Measurements from ENCODE around the gene DFFA. TPM values are rescaled to one million over a fixed set of nuclear protein-coding genes. Genes with fewer than 3 reads are reported as not detected.

The DFFA gene
- total RNA-seq, 1 experiment from 2014 or later: 86.5 TPM

DNA sequence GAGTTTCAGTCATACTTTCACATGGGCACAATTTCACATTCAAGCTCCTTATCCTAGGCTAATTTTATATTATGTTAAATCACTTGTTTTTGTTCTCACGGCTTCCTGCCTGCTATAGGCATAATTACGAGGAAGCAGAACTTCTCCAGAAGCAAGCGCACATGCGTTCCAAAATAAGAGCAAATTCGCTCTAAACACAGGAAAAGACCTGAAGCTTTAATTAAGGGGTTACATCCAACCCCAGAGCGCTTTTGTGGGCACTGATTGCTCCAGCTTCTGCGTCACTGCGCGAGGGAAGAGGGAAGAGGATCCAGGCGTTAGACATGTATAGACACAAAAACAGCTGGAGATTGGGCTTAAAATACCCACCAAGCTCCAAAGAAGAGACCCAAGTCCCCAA is 22.6 kb downstream of the DFFA start, which contains the start of gene CORT:
TSS of gene CORT (plus strand) at position 281 of the 400 bp plus-strand sequence. CDS start 193 bp downstream, outside the sequence.
- peak within 1 kb of the TSS; percentile 22; the same call in 1 of the 2 replicates for H3K27ac Mint-ChIP-seq
- 0 out of 2 replicates have a peak, but pooled peaks cover 3% of the 10 kb centered on the region for H3K36me3 Mint-ChIP-seq
- TF ChIP-seq, protein P1, sequence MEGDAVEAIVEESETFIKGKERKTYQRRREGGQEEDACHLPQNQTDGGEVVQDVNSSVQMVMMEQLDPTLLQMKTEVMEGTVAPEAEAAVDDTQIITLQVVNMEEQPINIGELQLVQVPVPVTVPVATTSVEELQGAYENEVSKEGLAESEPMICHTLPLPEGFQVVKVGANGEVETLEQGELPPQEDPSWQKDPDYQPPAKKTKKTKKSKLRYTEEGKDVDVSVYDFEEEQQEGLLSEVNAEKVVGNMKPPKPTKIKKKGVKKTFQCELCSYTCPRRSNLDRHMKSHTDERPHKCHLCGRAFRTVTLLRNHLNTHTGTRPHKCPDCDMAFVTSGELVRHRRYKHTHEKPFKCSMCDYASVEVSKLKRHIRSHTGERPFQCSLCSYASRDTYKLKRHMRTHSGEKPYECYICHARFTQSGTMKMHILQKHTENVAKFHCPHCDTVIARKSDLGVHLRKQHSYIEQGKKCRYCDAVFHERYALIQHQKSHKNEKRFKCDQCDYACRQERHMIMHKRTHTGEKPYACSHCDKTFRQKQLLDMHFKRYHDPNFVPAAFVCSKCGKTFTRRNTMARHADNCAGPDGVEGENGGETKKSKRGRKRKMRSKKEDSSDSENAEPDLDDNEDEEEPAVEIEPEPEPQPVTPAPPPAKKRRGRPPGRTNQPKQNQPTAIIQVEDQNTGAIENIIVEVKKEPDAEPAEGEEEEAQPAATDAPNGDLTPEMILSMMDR (IDR thresholded peaks at IDR 0.05): no peak
- TF ChIP-seq OVOL2 (CRISPR knock-in tag; IDR thresholded peaks at IDR 0.05; ENCODE audit: borderline replicate concordance): no peak
- ChIA-PET POLR2A (interaction anchor here (0.6 kb wide), 1 partner anchor 814 kb away, joined by 3 read pairs; no protein-coding TSS in a partner anchor), CTCF (interaction anchor here (0.5 to 5.0 kb wide), 5 partner anchors 15 to 403 kb away, joined by 3 to 35 read pairs (median 3); partner anchors contain the start of gene CENPS)
- no peaks in the 10 kb centered on the region for H3K9me3 Mint-ChIP-seq
- H3K4me1 Mint-ChIP-seq: peaks cover 23% of the 10 kb centered on the region
- DNase-seq (ENCODE audit: low spot score): no peak
- H3K27me3 Mint-ChIP-seq (ENCODE audit: low read depth): no peaks in the 10 kb centered on the region; the same call in 1 of the 2 replicates
- 0 out of 2 replicates have a peak within 1 kb of the TSS, but pooled peaks have one; percentile 25 for H3K4me3 Mint-ChIP-seq
- no peak for ATAC-seq

DNA sequence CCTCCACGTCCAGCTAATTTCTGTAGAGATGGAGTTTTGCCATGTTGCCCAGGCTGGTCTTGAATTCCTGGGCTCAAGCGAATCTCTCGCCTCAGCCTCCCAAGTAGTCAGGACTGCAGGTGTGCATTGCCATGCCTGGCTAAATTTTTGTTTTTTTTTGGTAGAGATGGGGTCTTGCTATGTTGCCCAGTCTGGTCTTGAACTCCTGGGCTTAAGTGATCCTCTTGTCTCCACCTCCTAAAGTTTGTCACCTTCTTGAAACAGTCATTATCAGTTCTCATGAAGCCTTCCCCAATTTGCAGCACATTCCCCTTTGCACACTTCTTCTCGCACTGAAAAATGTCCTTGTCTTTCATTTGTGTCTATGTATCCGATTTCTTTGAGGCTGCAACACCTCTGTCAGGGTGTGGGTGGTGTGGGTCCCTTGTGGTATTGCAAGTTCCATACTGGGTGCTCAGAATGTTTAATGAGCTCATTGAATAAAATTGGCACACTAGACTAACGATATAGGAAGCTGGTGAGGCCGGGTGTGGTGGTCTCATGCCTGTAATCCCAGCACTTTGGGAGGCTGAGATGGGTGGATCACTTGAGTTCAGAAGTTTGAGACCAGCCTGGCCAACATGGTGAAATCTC is 25.4 kb downstream of the DFFA start:
- POLR2A ChIA-PET: no interaction called here
- TF ChIP-seq, protein P2, sequence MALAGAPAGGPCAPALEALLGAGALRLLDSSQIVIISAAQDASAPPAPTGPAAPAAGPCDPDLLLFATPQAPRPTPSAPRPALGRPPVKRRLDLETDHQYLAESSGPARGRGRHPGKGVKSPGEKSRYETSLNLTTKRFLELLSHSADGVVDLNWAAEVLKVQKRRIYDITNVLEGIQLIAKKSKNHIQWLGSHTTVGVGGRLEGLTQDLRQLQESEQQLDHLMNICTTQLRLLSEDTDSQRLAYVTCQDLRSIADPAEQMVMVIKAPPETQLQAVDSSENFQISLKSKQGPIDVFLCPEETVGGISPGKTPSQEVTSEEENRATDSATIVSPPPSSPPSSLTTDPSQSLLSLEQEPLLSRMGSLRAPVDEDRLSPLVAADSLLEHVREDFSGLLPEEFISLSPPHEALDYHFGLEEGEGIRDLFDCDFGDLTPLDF (CRISPR knock-in tag; IDR thresholded peaks at IDR 0.05): no peak
- peak; percentile 53; the same call in 1 of the 2 replicates for TF ChIP-seq ZNF121 (CRISPR knock-in tag; IDR thresholded peaks at IDR 0.05)
- no peak for DNase-seq (ENCODE audit: low spot score)
- Mint-ChIP-seq H3K4me3 (no peak overlapping the region), H3K27ac (no peak overlapping the region), H3K4me1 (peaks cover 22% of the 10 kb centered on the region), H3K27me3 (ENCODE audit: low read depth) (no peaks in the 10 kb centered on the region), H3K36me3 (0 out of 2 replicates have a peak, but pooled peaks cover 3% of the 10 kb centered on the region), H3K9me3 (no peaks in the 10 kb centered on the region)
- no peak for ATAC-seq
- CTCF ChIA-PET: no interaction called here

DNA sequence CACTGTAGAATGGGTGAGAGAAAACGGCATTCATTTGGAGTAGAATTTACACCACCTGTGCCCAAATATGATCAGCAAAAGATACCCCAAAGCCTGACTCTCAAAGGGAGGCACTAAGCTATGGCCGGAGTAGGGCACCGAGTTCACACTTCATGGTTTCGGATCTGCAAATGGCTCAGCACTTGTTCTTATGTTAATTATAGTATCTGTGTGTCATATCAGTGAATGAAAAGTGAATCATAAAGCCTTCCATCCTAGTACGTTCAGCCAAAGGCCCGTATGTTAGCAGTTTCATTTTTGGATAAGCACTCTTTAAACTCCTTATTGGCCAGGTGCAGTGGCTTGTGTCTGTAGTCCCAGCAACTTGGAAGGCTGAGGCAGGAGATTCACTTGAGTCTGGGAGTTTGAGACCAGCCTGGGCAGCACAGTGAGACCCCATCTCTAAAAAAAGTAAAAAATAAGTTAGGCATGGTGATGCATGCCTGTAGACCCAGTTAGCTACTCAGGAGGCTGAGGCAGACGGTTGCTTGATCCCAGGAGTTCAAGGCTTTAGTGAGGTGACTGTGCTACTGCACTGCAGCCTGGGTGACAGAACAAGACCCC is 27.4 kb downstream of the DFFA start:
- ATAC-seq: no peak
- Mint-ChIP-seq H3K9me3 (no peaks in the 10 kb centered on the region), H3K27me3 (ENCODE audit: low read depth) (no peaks in the 10 kb centered on the region), H3K36me3 (peaks cover 6% of the 10 kb centered on the region; the same call in 1 of the 2 replicates), H3K27ac (peak overlapping the region; percentile 36; the same call in 1 of the 2 replicates), H3K4me1 (peaks cover 3% of the 10 kb centered on the region), H3K4me3 (no peak overlapping the region)
- ChIA-PET CTCF (no interaction called here), POLR2A (no interaction called here)
- no peak for DNase-seq (ENCODE audit: low spot score)
- 0 out of 2 replicates have a peak, but pooled peaks have one; percentile 16 for TF ChIP-seq ZNF121 (CRISPR knock-in tag; IDR thresholded peaks at IDR 0.05)
- TF ChIP-seq, protein P3, sequence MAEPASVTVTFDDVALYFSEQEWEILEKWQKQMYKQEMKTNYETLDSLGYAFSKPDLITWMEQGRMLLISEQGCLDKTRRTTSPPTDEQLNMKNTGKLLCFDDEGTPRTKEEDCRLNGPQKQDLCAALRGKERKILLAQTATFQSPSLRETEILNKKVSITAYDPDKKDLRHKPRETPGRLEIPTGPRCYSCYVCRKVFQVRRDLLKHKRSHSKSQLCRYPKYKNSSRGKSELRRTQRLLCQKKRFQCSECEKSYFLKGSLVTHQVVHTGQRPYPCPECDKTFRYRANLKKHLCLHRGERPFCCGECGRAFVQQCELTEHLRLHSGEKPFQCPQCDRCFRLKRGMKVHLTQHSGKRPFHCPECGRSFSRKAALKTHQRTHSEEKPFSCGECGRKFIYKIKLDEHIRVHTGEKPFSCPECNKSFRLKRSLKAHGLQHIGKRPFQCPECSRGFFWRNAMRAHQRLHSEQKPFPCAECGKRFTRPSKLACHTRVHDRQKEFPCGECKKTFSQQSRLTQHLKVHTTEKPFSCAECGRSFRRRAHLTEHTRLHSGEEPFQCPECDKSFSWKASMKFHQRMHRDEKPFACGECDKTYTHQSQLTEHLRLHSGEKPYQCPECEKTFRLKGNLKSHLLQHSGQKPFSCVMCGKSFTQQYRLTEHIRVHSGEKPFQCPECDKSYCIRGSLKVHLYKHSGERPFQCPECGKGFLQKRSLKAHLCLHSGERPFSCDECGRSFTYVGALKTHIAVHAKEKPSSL (CRISPR knock-in tag; conservative IDR thresholded peaks at IDR 0.05): no peak

DNA sequence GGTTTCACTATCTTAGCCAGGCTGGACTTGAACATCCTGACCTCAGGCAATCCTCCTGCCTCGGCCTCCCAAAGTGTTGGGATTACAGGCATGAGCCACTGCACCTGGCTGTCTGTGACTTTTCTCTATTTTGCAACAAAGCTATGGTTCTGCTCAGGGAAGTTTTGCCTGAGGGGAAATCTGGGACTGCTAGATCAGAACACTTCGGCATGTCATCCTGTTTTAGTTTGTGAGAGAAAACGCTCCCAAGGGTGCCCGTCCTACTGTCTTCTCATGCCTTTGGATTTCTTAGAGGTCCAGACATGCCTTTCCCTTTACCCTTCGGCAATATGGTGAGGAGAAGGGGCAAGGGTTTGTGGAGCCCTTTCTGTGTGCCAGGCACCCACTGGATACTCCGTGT is 28.1 kb downstream of the DFFA start:
- Mint-ChIP-seq H3K36me3 (peaks cover 6% of the 10 kb centered on the region; the same call in 1 of the 2 replicates), H3K4me1 (no peaks in the 10 kb centered on the region)
- TF ChIP-seq HMGA2 (CRISPR knock-in tag; IDR thresholded peaks at IDR 0.05) (no peak), ELF4 (CRISPR knock-in tag; IDR thresholded peaks at IDR 0.05; ENCODE audit: low read depth) (no peak), SOX15 (CRISPR knock-in tag; IDR thresholded peaks at IDR 0.05) (no peak)
- TF ChIP-seq, protein P4, sequence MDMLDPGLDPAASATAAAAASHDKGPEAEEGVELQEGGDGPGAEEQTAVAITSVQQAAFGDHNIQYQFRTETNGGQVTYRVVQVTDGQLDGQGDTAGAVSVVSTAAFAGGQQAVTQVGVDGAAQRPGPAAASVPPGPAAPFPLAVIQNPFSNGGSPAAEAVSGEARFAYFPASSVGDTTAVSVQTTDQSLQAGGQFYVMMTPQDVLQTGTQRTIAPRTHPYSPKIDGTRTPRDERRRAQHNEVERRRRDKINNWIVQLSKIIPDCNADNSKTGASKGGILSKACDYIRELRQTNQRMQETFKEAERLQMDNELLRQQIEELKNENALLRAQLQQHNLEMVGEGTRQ (CRISPR knock-in tag; IDR thresholded peaks at IDR 0.05): no peak
- TF ChIP-seq, protein P5, sequence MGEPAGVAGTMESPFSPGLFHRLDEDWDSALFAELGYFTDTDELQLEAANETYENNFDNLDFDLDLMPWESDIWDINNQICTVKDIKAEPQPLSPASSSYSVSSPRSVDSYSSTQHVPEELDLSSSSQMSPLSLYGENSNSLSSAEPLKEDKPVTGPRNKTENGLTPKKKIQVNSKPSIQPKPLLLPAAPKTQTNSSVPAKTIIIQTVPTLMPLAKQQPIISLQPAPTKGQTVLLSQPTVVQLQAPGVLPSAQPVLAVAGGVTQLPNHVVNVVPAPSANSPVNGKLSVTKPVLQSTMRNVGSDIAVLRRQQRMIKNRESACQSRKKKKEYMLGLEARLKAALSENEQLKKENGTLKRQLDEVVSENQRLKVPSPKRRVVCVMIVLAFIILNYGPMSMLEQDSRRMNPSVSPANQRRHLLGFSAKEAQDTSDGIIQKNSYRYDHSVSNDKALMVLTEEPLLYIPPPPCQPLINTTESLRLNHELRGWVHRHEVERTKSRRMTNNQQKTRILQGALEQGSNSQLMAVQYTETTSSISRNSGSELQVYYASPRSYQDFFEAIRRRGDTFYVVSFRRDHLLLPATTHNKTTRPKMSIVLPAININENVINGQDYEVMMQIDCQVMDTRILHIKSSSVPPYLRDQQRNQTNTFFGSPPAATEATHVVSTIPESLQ (CRISPR knock-in tag; IDR thresholded peaks at IDR 0.05): no peak
- TF ChIP-seq, protein P6, sequence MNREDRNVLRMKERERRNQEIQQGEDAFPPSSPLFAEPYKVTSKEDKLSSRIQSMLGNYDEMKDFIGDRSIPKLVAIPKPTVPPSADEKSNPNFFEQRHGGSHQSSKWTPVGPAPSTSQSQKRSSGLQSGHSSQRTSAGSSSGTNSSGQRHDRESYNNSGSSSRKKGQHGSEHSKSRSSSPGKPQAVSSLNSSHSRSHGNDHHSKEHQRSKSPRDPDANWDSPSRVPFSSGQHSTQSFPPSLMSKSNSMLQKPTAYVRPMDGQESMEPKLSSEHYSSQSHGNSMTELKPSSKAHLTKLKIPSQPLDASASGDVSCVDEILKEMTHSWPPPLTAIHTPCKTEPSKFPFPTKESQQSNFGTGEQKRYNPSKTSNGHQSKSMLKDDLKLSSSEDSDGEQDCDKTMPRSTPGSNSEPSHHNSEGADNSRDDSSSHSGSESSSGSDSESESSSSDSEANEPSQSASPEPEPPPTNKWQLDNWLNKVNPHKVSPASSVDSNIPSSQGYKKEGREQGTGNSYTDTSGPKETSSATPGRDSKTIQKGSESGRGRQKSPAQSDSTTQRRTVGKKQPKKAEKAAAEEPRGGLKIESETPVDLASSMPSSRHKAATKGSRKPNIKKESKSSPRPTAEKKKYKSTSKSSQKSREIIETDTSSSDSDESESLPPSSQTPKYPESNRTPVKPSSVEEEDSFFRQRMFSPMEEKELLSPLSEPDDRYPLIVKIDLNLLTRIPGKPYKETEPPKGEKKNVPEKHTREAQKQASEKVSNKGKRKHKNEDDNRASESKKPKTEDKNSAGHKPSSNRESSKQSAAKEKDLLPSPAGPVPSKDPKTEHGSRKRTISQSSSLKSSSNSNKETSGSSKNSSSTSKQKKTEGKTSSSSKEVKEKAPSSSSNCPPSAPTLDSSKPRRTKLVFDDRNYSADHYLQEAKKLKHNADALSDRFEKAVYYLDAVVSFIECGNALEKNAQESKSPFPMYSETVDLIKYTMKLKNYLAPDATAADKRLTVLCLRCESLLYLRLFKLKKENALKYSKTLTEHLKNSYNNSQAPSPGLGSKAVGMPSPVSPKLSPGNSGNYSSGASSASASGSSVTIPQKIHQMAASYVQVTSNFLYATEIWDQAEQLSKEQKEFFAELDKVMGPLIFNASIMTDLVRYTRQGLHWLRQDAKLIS (CRISPR knock-in tag; IDR thresholded peaks at IDR 0.05; ENCODE audit: borderline replicate concordance): no peak

More for the DNA sequence above, 28.1 kb downstream of the DFFA start:
- ATAC-seq (no peak), DNase-seq (ENCODE audit: low spot score) (no peak)
- Mint-ChIP-seq H3K9me3 (no peaks in the 10 kb centered on the region), H3K4me3 (no peak overlapping the region), H3K27me3 (ENCODE audit: low read depth) (no peaks in the 10 kb centered on the region), H3K27ac (peak overlapping the region; percentile 36; the same call in 1 of the 2 replicates)
- ChIA-PET CTCF (interaction anchor here (0.7 to 2.6 kb wide), 2 partner anchors 14 to 206 kb away, joined by 3 to 14 read pairs; partner anchors contain the start of gene CENPS), POLR2A (interaction anchor here (0.7 kb wide), 1 partner anchor 48 kb away, joined by 6 read pairs; no protein-coding TSS in a partner anchor)

All from WTC11 (cell line).